ENCODE results near the gene DTNB.

Gene DTNB

GRCh38 chr2:25483607-25484266 lies 189.6 kb downstream of the DTNB start:
- no peaks in the 10 kb centered on the region for H3K9me2 ChIP-seq (replicated peaks; ENCODE audit: insufficient read depth, low read length)
- no peaks in the 10 kb centered on the region for H3K79me2 ChIP-seq (ENCODE audit: insufficient read depth, low read length)
- H3K9me3 ChIP-seq (ENCODE audit: insufficient read depth, low read length), result no peaks in the 10 kb centered on the region
- no peaks in the 10 kb centered on the region for H3K27me3 ChIP-seq (ENCODE audit: low read length)
- peaks cover 6% of the 10 kb centered on the region; the same call in 1 of the 2 replicates for H3F3A ChIP-seq (ENCODE audit: insufficient read depth)
- TF ChIP-seq, protein P1, sequence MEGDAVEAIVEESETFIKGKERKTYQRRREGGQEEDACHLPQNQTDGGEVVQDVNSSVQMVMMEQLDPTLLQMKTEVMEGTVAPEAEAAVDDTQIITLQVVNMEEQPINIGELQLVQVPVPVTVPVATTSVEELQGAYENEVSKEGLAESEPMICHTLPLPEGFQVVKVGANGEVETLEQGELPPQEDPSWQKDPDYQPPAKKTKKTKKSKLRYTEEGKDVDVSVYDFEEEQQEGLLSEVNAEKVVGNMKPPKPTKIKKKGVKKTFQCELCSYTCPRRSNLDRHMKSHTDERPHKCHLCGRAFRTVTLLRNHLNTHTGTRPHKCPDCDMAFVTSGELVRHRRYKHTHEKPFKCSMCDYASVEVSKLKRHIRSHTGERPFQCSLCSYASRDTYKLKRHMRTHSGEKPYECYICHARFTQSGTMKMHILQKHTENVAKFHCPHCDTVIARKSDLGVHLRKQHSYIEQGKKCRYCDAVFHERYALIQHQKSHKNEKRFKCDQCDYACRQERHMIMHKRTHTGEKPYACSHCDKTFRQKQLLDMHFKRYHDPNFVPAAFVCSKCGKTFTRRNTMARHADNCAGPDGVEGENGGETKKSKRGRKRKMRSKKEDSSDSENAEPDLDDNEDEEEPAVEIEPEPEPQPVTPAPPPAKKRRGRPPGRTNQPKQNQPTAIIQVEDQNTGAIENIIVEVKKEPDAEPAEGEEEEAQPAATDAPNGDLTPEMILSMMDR (IDR thresholded peaks at IDR 0.05; ENCODE audit: insufficient read depth, low read length, poor library complexity, severe bottlenecking), result no peak
- H3K27ac ChIP-seq (ENCODE audit: low read depth, low read length), result peak overlapping the region; percentile 12
- no peak overlapping the region for H3K4me3 ChIP-seq (ENCODE audit: insufficient read depth, low read length, poor library complexity, severe bottlenecking)
- no peaks in the 10 kb centered on the region for H3K36me3 ChIP-seq (ENCODE audit: low read length)
- no peak overlapping the region for H3K9ac ChIP-seq (ENCODE audit: low read length)
- H3K4me2 ChIP-seq (ENCODE audit: low read depth, low read length, poor library complexity, severe bottlenecking), result peak overlapping the region; percentile 36
- peak overlapping the region; percentile 9 for H2AFZ ChIP-seq (ENCODE audit: low read depth, low read length, severe bottlenecking)
- no peaks in the 10 kb centered on the region for H4K20me1 ChIP-seq (ENCODE audit: low read depth, low read length)

- Histone ChIP-seq H3K4me3 (ENCODE audit: insufficient read depth, low read length, poor library complexity, severe bottlenecking) (no peak overlapping the region), H3K4me2 (ENCODE audit: low read depth, low read length, poor library complexity, severe bottlenecking) (peak overlapping the region; percentile 16)
These were observed 191.0 kb downstream of the DTNB start for GRCh38 chr2:25482341-25482740.

GRCh38 chr2:25481381-25482300 lies 191.7 kb downstream of the DTNB start:
- Histone ChIP-seq H3K27ac (ENCODE audit: low read depth, low read length) (0 out of 2 replicates have a peak overlapping the region, but pooled peaks have one; percentile 4), H3K27me3 (ENCODE audit: low read length) (no peaks in the 10 kb centered on the region), H4K20me1 (ENCODE audit: low read depth, low read length) (no peaks in the 10 kb centered on the region), H3K4me2 (ENCODE audit: low read depth, low read length, poor library complexity, severe bottlenecking) (peak overlapping the region; percentile 16), H3K79me2 (ENCODE audit: insufficient read depth, low read length) (no peaks in the 10 kb centered on the region), H3F3A (ENCODE audit: insufficient read depth) (peaks cover 6% of the 10 kb centered on the region; the same call in 1 of the 2 replicates), H3K9me2 (replicated peaks; ENCODE audit: insufficient read depth, low read length) (no peaks in the 10 kb centered on the region), H3K4me3 (ENCODE audit: insufficient read depth, low read length, poor library complexity, severe bottlenecking) (no peak overlapping the region), H2AFZ (ENCODE audit: low read depth, low read length, severe bottlenecking) (no peak overlapping the region), H3K9me3 (ENCODE audit: insufficient read depth, low read length) (no peaks in the 10 kb centered on the region), H3K36me3 (ENCODE audit: low read length) (no peaks in the 10 kb centered on the region), H3K9ac (ENCODE audit: low read length) (no peak overlapping the region)
- TF ChIP-seq, protein P1 (IDR thresholded peaks at IDR 0.05; ENCODE audit: insufficient read depth, low read length, poor library complexity, severe bottlenecking), result no peak
- TF ChIP-seq EZH2phosphoT487 (conservative IDR thresholded peaks at IDR 0.05; ENCODE audit: low read length), result no peak

More at GRCh38 chr2:25482341-25482740, 191.0 kb downstream of the DTNB start:
- Histone ChIP-seq H3K9me3 (ENCODE audit: insufficient read depth, low read length) (no peaks in the 10 kb centered on the region), H3K79me2 (ENCODE audit: insufficient read depth, low read length) (no peaks in the 10 kb centered on the region), H3K9ac (ENCODE audit: low read length) (no peak overlapping the region), H3K27me3 (ENCODE audit: low read length) (no peaks in the 10 kb centered on the region), H2AFZ (ENCODE audit: low read depth, low read length, severe bottlenecking) (no peak overlapping the region), H3K36me3 (ENCODE audit: low read length) (no peaks in the 10 kb centered on the region), H4K20me1 (ENCODE audit: low read depth, low read length) (no peaks in the 10 kb centered on the region), H3F3A (ENCODE audit: insufficient read depth) (peaks cover 6% of the 10 kb centered on the region; the same call in 1 of the 2 replicates), H3K9me2 (replicated peaks; ENCODE audit: insufficient read depth, low read length) (no peaks in the 10 kb centered on the region), H3K27ac (ENCODE audit: low read depth, low read length) (0 out of 2 replicates have a peak overlapping the region, but pooled peaks have one; percentile 4)
- no peak for TF ChIP-seq EZH2phosphoT487 (conservative IDR thresholded peaks at IDR 0.05; ENCODE audit: low read length)
- TF ChIP-seq, protein P1 (IDR thresholded peaks at IDR 0.05; ENCODE audit: insufficient read depth, low read length, poor library complexity, severe bottlenecking), result no peak
